SU-DHL-6 (cell line): Measurements from ENCODE around the gene TESMIN.

ENCODE experiments used
- H2AFZ ChIP-seq: fragments of 200-600 bp; sonication (generic); 2 replicates; pipeline ENCODE4 v1.6.1; 2014; ENCODE audit warnings: low read depth, mild to moderate bottlenecking, moderate library complexity, mixed read lengths, antibody characterized with exemption, low read length; ENCODE audit not compliant: severe bottlenecking
- H3F3A ChIP-seq: fragments of 200-600 bp; shearing (Covaris generic); 2 replicates; pipeline ENCODE4 v1.6.0; 2016; ENCODE audit warnings: antibody characterized with exemption, mild to moderate bottlenecking; ENCODE audit not compliant: insufficient read depth
- H3K27ac ChIP-seq: fragments of 200-600 bp; sonication (generic); 2 replicates; pipeline ENCODE4 v1.5.1; 2016; ENCODE audit warnings: low read depth, mild to moderate bottlenecking, low read length, moderate library complexity, mixed read lengths
- H3K27me3 ChIP-seq: fragments of 200-600 bp; sonication (generic), shearing (Covaris generic); 2 replicates; pipeline ENCODE4 v1.6.0; 2014; ENCODE audit warnings: mild to moderate bottlenecking, low read length
- H3K36me3 ChIP-seq: fragments of 200-600 bp; sonication (generic); 2 replicates; pipeline ENCODE4 v1.6.1; 2014; ENCODE audit warnings: mild to moderate bottlenecking, low read length, mixed read lengths
- H3K4me2 ChIP-seq: fragments of 300-600, 200-600 bp; shearing (Covaris generic), sonication (generic); 2 replicates; pipeline ENCODE4 v1.6.0; 2014; ENCODE audit warnings: low read length, low read depth, mild to moderate bottlenecking; ENCODE audit not compliant: poor library complexity, severe bottlenecking
- H3K4me3 ChIP-seq: fragments of 200-600 bp; sonication (generic); 2 replicates; pipeline ENCODE4 v1.5.1; 2014; ENCODE audit warnings: antibody characterized with exemption, low read length, mild to moderate bottlenecking, mixed read lengths; ENCODE audit not compliant: insufficient read depth, poor library complexity, severe bottlenecking
- H3K79me2 ChIP-seq: fragments of 200-600 bp; sonication (generic); 2 replicates; pipeline ENCODE4 v1.6.1; 2014; ENCODE audit warnings: mild to moderate bottlenecking, low read length, moderate library complexity; ENCODE audit not compliant: insufficient read depth
- H3K9ac ChIP-seq: fragments of 200-600 bp; sonication (generic); 2 replicates; pipeline ENCODE4 v1.7.0; 2014; ENCODE audit warnings: mild to moderate bottlenecking, low read length
- H3K9me2 ChIP-seq: fragments of 200-600 bp; sonication (generic); replicated peaks from 2 replicates; pipeline ENCODE4 v1.6.1; 2014; ENCODE audit warnings: low read length; ENCODE audit not compliant: insufficient read depth
- H3K9me3 ChIP-seq: fragments of 200-600 bp; sonication (generic); 2 replicates; pipeline ENCODE4 v1.6.1; 2014; ENCODE audit warnings: low read length, mixed read lengths; ENCODE audit not compliant: insufficient read depth
- H4K20me1 ChIP-seq: fragments of 200-600 bp; sonication (generic); 2 replicates; pipeline ENCODE4 v1.6.1; 2014; ENCODE audit warnings: low read depth, mild to moderate bottlenecking, antibody characterized with exemption, low read length, moderate library complexity, mixed read lengths
- CTCF ChIP-seq: fragments of 200-600 bp; sonication (generic); IDR thresholded peaks from one replicate; pipeline ENCODE4 v1.5.1; 2017; ENCODE audit warnings: antibody characterized with exemption, mild to moderate bottlenecking, low read length, moderate library complexity; ENCODE audit not compliant: insufficient read depth, poor library complexity, severe bottlenecking
- EZH2phosphoT487 ChIP-seq: fragments of 200-600 bp; sonication (generic), shearing (Covaris generic); conservative IDR thresholded peaks from 2 replicates; pipeline ENCODE4 v1.6.1; 2018; ENCODE audit warnings: mild to moderate bottlenecking, antibody characterized with exemption, low read length, moderate library complexity, mixed read lengths

TESMIN gene

GRCh38 chr11:68757711-68758110 is 6.4 kb upstream of the TESMIN start:
- Histone ChIP-seq H3K9me3 (no peaks in the 10 kb centered on the region), H3K27ac (no peak overlapping the region), H3F3A (no peaks in the 10 kb centered on the region), H3K27me3 (no peaks in the 10 kb centered on the region), H2AFZ (no peak overlapping the region), H4K20me1 (no peaks in the 10 kb centered on the region), H3K4me3 (no peak overlapping the region), H3K36me3 (no peaks in the 10 kb centered on the region), H3K9ac (no peak overlapping the region), H3K4me2 (no peak overlapping the region), H3K9me2 (no peaks in the 10 kb centered on the region), H3K79me2 (no peaks in the 10 kb centered on the region)
- TF ChIP-seq EZH2phosphoT487 (no peak), CTCF (no peak)

GRCh38 chr11:68756171-68756766 is 4.9 kb upstream of the TESMIN start:
- no peaks in the 10 kb centered on the region for H3F3A ChIP-seq
- no peaks in the 10 kb centered on the region for H4K20me1 ChIP-seq
- H2AFZ ChIP-seq: no peak overlapping the region
- H3K27me3 ChIP-seq: no peaks in the 10 kb centered on the region
- H3K36me3 ChIP-seq: no peaks in the 10 kb centered on the region
- no peak overlapping the region for H3K4me2 ChIP-seq
- TF ChIP-seq EZH2phosphoT487 (no peak), CTCF (no peak)
- H3K79me2 ChIP-seq: no peaks in the 10 kb centered on the region
- no peak overlapping the region for H3K4me3 ChIP-seq
- H3K9me2 ChIP-seq: no peaks in the 10 kb centered on the region
- no peak overlapping the region for H3K9ac ChIP-seq
- no peak overlapping the region for H3K27ac ChIP-seq
- H3K9me3 ChIP-seq: no peaks in the 10 kb centered on the region

DNA sequence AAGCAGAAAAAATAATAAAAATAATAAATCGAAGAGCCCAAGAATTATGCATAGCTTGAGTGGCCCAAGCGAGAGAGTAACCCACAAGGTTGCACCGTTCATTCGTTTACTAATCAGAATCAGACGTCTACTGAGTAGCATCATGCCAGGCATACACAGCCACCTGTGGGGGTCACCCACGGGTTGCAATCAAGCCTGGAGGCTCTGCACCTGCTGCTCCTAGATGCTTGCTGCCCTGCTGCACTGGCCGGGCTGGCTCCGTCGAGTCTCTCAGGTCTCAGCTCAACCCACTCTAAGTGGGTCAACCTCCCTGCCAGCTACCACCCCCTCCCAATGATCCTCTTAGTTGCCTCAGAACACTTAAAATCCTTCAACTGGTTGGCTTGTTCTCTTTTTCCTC is 2.0 kb upstream of the TESMIN start:
- Histone ChIP-seq H3K9ac (no peak overlapping the region), H3K27me3 (no peaks in the 10 kb centered on the region), H3F3A (peaks cover 2% of the 10 kb centered on the region; the same call in 1 of the 2 replicates), H3K4me3 (no peak overlapping the region), H3K9me3 (no peaks in the 10 kb centered on the region), H3K4me2 (no peak overlapping the region), H3K9me2 (no peaks in the 10 kb centered on the region), H3K79me2 (no peaks in the 10 kb centered on the region), H3K27ac (no peak overlapping the region), H2AFZ (no peak overlapping the region), H3K36me3 (no peaks in the 10 kb centered on the region), H4K20me1 (no peaks in the 10 kb centered on the region)
- no peak for TF ChIP-seq CTCF
- TF ChIP-seq EZH2phosphoT487: no peak

- H3K9ac ChIP-seq: no peak overlapping the region
- no peak overlapping the region for H3K27ac ChIP-seq
- no peak for TF ChIP-seq CTCF
- no peak for TF ChIP-seq EZH2phosphoT487
- no peaks in the 10 kb centered on the region for H3K9me2 ChIP-seq
- H3K4me2 ChIP-seq: peak overlapping the region; percentile 44
- no peaks in the 10 kb centered on the region for H3K79me2 ChIP-seq
- no peaks in the 10 kb centered on the region for H3K27me3 ChIP-seq
- no peaks in the 10 kb centered on the region for H3K9me3 ChIP-seq
- no peak overlapping the region for H2AFZ ChIP-seq
- H4K20me1 ChIP-seq: no peaks in the 10 kb centered on the region
- peaks cover 3% of the 10 kb centered on the region; the same call in 1 of the 2 replicates for H3F3A ChIP-seq
- peak overlapping the region; percentile 43 for H3K4me3 ChIP-seq
- no peaks in the 10 kb centered on the region for H3K36me3 ChIP-seq
These were observed 355 bp downstream of the TESMIN start for GRCh38 chr11:68751004-68751325.
